Measurements from ENCODE around the gene RFTN1.
A peak's percentile ranks its signal among the peaks of the same experiment; 100 is the strongest.

The RFTN1 gene

GRCh38 chr3:16432714-16433113 lies 80.8 kb downstream of the RFTN1 start:
- no peak for DNase-seq (ENCODE audit: low read depth)

GRCh38 chr3:16430717-16431630 lies 82.5 kb downstream of the RFTN1 start:
- no peak for DNase-seq (ENCODE audit: low read depth)

- peak; percentile 64 for DNase-seq (ENCODE audit: low read depth)
Observed at GRCh38 chr3:16429086-16429485, 84.4 kb downstream of the RFTN1 start.

GRCh38 chr3:16428612-16429011 lies 84.9 kb downstream of the RFTN1 start:
- no peak for DNase-seq (ENCODE audit: low read depth)

GRCh38 chr3:16427103-16427965 lies 86.2 kb downstream of the RFTN1 start:
- DNase-seq (ENCODE audit: low read depth): peak; percentile 93

- DNase-seq (ENCODE audit: low read depth): no peak
Observed at GRCh38 chr3:16426665-16427064, 86.8 kb downstream of the RFTN1 start.

GRCh38 chr3:16426029-16426400 lies 87.5 kb downstream of the RFTN1 start:
- no peak for DNase-seq (ENCODE audit: low read depth)

- no peak for DNase-seq (ENCODE audit: low read depth)
Observed at GRCh38 chr3:16425398-16426028, 88.0 kb downstream of the RFTN1 start.

GRCh38 chr3:16423947-16424673 lies 89.4 kb downstream of the RFTN1 start:
- no peak for DNase-seq (ENCODE audit: low read depth)

GRCh38 chr3:16423298-16423697 lies 90.2 kb downstream of the RFTN1 start:
- DNase-seq (ENCODE audit: low read depth): no peak

GRCh38 chr3:16419640-16420241 lies 93.8 kb downstream of the RFTN1 start:
- DNase-seq (ENCODE audit: low read depth): peak; percentile 73

GRCh38 chr3:16417945-16418739 lies 95.4 kb downstream of the RFTN1 start:
- DNase-seq (ENCODE audit: low read depth): no peak

GRCh38 chr3:16415911-16416476 lies 97.5 kb downstream of the RFTN1 start:
- DNase-seq (ENCODE audit: low read depth): peak; percentile 66

- no peak for DNase-seq (ENCODE audit: low read depth)
Observed at GRCh38 chr3:16413321-16413720, 100.2 kb downstream of the RFTN1 start.

GRCh38 chr3:16412192-16412800 lies 101.2 kb downstream of the RFTN1 start:
- no peak for DNase-seq (ENCODE audit: low read depth)

GRCh38 chr3:16411441-16411840 lies 102.1 kb downstream of the RFTN1 start:
- no peak for DNase-seq (ENCODE audit: low read depth)

GRCh38 chr3:16410659-16411058 lies 102.8 kb downstream of the RFTN1 start:
- DNase-seq (ENCODE audit: low read depth): peak; percentile 18

- DNase-seq (ENCODE audit: low read depth): no peak
Observed at GRCh38 chr3:16409032-16409431, 104.5 kb downstream of the RFTN1 start.

- peak; percentile 32 for DNase-seq (ENCODE audit: low read depth)
Observed at GRCh38 chr3:16407366-16407765, 106.1 kb downstream of the RFTN1 start.

- no peak for DNase-seq (ENCODE audit: low read depth)
Observed at GRCh38 chr3:16406579-16406978, 106.9 kb downstream of the RFTN1 start.

All from EH (cell line).